Measurements from ENCODE around the gene PHLDB3. TPM values are rescaled to one million over a fixed set of nuclear protein-coding genes. Genes with fewer than 3 reads are reported as not detected.

Gene PHLDB3
- total RNA-seq, 1 experiment from 2014 or later, result 33.1 TPM

DNA sequence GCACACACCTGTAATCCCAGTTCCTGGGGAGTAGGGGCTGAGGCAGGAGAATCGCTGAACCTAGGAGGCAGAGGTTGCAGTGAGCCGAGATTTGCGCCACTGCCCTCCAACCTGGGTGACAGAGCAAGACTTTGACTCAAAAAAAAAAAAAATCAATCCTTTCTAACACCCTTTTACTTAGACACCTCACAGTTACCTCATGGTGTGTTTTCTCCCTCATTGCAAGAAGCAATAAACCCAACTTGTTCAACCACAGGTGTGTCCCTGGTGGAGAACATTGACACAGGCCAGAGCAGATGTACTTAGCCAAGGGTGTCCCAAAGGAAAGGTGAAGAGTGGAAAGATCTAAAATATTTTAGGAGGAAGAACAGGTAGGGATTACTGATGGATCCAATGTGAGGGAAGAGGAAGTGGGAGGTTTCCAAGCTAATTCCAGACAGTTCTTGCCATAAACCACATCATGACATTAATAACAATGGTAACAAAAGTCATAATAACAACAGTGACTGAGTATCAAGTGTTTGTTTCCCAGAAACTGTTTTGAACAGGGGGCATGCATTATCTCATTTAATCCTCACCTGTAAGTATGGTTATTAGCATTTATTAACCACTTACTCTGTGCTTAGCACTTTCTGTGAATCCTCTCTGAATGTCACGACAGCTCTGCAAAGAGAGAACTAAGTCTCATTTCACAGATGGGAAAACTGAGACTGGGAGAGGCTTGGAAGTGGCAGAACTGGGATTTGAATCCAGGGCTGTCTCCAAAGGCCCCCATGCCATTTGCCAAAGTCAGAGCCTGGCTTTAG lies 36.0 kb downstream of the PHLDB3 start:
- TF ChIP-seq, protein P1, sequence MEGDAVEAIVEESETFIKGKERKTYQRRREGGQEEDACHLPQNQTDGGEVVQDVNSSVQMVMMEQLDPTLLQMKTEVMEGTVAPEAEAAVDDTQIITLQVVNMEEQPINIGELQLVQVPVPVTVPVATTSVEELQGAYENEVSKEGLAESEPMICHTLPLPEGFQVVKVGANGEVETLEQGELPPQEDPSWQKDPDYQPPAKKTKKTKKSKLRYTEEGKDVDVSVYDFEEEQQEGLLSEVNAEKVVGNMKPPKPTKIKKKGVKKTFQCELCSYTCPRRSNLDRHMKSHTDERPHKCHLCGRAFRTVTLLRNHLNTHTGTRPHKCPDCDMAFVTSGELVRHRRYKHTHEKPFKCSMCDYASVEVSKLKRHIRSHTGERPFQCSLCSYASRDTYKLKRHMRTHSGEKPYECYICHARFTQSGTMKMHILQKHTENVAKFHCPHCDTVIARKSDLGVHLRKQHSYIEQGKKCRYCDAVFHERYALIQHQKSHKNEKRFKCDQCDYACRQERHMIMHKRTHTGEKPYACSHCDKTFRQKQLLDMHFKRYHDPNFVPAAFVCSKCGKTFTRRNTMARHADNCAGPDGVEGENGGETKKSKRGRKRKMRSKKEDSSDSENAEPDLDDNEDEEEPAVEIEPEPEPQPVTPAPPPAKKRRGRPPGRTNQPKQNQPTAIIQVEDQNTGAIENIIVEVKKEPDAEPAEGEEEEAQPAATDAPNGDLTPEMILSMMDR (IDR thresholded peaks at IDR 0.05; ENCODE audit: insufficient read depth in 1 of 2, low read depth in 1 of 2, low read length in 1 of 2, severe bottlenecking in 1 of 2, unreplicated experiment in 1 of 2), result no peak
- no peaks in the 10 kb centered on the region for H3K27me3 ChIP-seq (replicated peaks; ENCODE audit: control insufficient read depth, insufficient read depth, low read length)
- Mint-ChIP-seq H3K36me3 (ENCODE audit: insufficient read depth, unreplicated experiment) (peaks cover 17% of the 10 kb centered on the region), H3K27ac (ENCODE audit: unreplicated experiment) (no peak overlapping the region), H3K4me3 (ENCODE audit: unreplicated experiment) (no peak overlapping the region), H3K9me3 (ENCODE audit: unreplicated experiment) (no peaks in the 10 kb centered on the region), H3K27me3 (ENCODE audit: insufficient read depth, unreplicated experiment) (no peaks in the 10 kb centered on the region), H3K4me1 (ENCODE audit: low read depth, unreplicated experiment) (peaks cover 7% of the 10 kb centered on the region)
- no peaks in the 10 kb centered on the region for H3K9me3 ChIP-seq
- no TSS peak for BruUV-seq (replicated peaks)
- ChIA-PET POLR2A (no interaction called here), CTCF (no interaction called here)
- intact Hi-C loops (cut with micrococcal nuclease; ENCODE audit: unreplicated experiment), result loop anchor here (10.0 kb wide), 1 partner anchor 126 kb away; the partner anchor contains the start of genes IRGQ and ZNF576
- H3K4me1 ChIP-seq, result 0 out of 2 replicates have a peak, but pooled peaks cover 4% of the 10 kb centered on the region
- no peaks in the 10 kb centered on the region for H3K36me3 ChIP-seq (ENCODE audit: control insufficient read depth, insufficient read depth, low read length)
- DNase-seq, result no peak
- no peak overlapping the region for H3K4me3 ChIP-seq (ENCODE audit: low read depth, low read length)

DNA sequence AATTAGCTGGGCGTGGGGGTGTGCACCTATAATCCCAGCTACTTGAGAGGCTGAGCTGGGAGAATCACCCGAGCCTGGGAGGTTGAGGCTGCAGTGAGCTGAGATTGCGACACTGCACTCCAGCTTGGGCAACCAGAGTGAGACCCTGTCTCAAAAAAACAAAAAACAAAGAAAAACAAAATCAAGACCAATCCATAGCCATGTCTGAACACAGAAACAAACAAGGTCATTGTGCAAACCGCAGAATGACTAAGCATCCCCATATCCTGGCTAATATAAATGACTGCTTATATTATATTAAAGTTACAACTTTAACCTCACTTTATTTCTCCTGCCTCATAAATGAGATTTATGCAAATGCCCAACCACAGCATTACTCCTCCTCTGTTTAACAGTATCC lies 36.8 kb downstream of the PHLDB3 start:
- POLR2A ChIA-PET, result no interaction called here

GRCh38 chr19:43467276-43467675 lies 37.3 kb downstream of the PHLDB3 start:
- no peaks in the 10 kb centered on the region for H3K9me3 ChIP-seq
- intact Hi-C loops (cut with micrococcal nuclease; ENCODE audit: unreplicated experiment), result loop anchor here (10.0 kb wide), 1 partner anchor 128 kb away; the partner anchor contains the start of genes IRGQ and ZNF576
- ChIA-PET CTCF (no interaction called here), POLR2A (no interaction called here)
- Mint-ChIP-seq H3K9me3 (ENCODE audit: unreplicated experiment) (no peaks in the 10 kb centered on the region), H3K4me1 (ENCODE audit: low read depth, unreplicated experiment) (peaks cover 7% of the 10 kb centered on the region), H3K4me3 (ENCODE audit: unreplicated experiment) (no peak overlapping the region), H3K36me3 (ENCODE audit: insufficient read depth, unreplicated experiment) (peaks cover 15% of the 10 kb centered on the region), H3K27ac (ENCODE audit: unreplicated experiment) (no peak overlapping the region), H3K27me3 (ENCODE audit: insufficient read depth, unreplicated experiment) (no peaks in the 10 kb centered on the region)
- TF ChIP-seq, protein P1 (IDR thresholded peaks at IDR 0.05; ENCODE audit: insufficient read depth in 1 of 2, low read depth in 1 of 2, low read length in 1 of 2, severe bottlenecking in 1 of 2, unreplicated experiment in 1 of 2), result no peak
- 0 out of 2 replicates have a peak, but pooled peaks cover 4% of the 10 kb centered on the region for H3K4me1 ChIP-seq
- no peaks in the 10 kb centered on the region for H3K36me3 ChIP-seq (ENCODE audit: control insufficient read depth, insufficient read depth, low read length)
- H3K4me3 ChIP-seq (ENCODE audit: low read depth, low read length), result no peak overlapping the region
- DNase-seq, result no peak
- no peaks in the 10 kb centered on the region for H3K27me3 ChIP-seq (replicated peaks; ENCODE audit: control insufficient read depth, insufficient read depth, low read length)
- no TSS peak for BruUV-seq (replicated peaks)

More for the DNA sequence above, 36.8 kb downstream of the PHLDB3 start:
- no peak overlapping the region for H3K27ac Mint-ChIP-seq (ENCODE audit: unreplicated experiment)
- 0 out of 2 replicates have a peak, but pooled peaks cover 4% of the 10 kb centered on the region for H3K4me1 ChIP-seq
- no peaks in the 10 kb centered on the region for H3K27me3 ChIP-seq (replicated peaks; ENCODE audit: control insufficient read depth, insufficient read depth, low read length)
- CTCF ChIA-PET, result no interaction called here
- no peaks in the 10 kb centered on the region for H3K27me3 Mint-ChIP-seq (ENCODE audit: insufficient read depth, unreplicated experiment)
- peaks cover 15% of the 10 kb centered on the region for H3K36me3 Mint-ChIP-seq (ENCODE audit: insufficient read depth, unreplicated experiment)
- H3K9me3 Mint-ChIP-seq (ENCODE audit: unreplicated experiment), result no peaks in the 10 kb centered on the region
- H3K4me1 Mint-ChIP-seq (ENCODE audit: low read depth, unreplicated experiment), result peaks cover 7% of the 10 kb centered on the region
- BruUV-seq (replicated peaks), result no TSS peak
- no peaks in the 10 kb centered on the region for H3K9me3 ChIP-seq
- DNase-seq, result no peak
- TF ChIP-seq, protein P1 (IDR thresholded peaks at IDR 0.05; ENCODE audit: insufficient read depth in 1 of 2, low read depth in 1 of 2, low read length in 1 of 2, severe bottlenecking in 1 of 2, unreplicated experiment in 1 of 2), result no peak
- H3K4me3 Mint-ChIP-seq (ENCODE audit: unreplicated experiment), result no peak overlapping the region
- H3K4me3 ChIP-seq (ENCODE audit: low read depth, low read length), result no peak overlapping the region
- intact Hi-C loops (cut with micrococcal nuclease; ENCODE audit: unreplicated experiment), result loop anchor here (10.0 kb wide), 1 partner anchor 127 kb away; the partner anchor contains the start of genes IRGQ and ZNF576
- no peaks in the 10 kb centered on the region for H3K36me3 ChIP-seq (ENCODE audit: control insufficient read depth, insufficient read depth, low read length)

Measured in Caco-2 (cell line).